ENCODE data around the gene ZC3H10.

Gene ZC3H10

GRCh38 chr12:56119361-56119796 is 1.3 kb downstream of the ZC3H10 start:
- H3K4me3 ChIP-seq (replicated peaks; ENCODE audit: low read depth, low read length) = peak overlapping the region; percentile 92
- peak; percentile 82 for TF ChIP-seq CTCF (IDR thresholded peaks at IDR 0.05; ENCODE audit: low read length, missing control alignments)
- peak; percentile 97 for DNase-seq (ENCODE audit: low read depth)

GRCh38 chr12:56120158-56120846 is 2.2 kb downstream of the ZC3H10 start:
- TF ChIP-seq CTCF (IDR thresholded peaks at IDR 0.05; ENCODE audit: low read length, missing control alignments) = no peak
- no peak overlapping the region for H3K4me3 ChIP-seq (replicated peaks; ENCODE audit: low read depth, low read length)
- DNase-seq (ENCODE audit: low read depth) = no peak

GRCh38 chr12:56121204-56121870 is 3.3 kb downstream of the ZC3H10 start:
- TF ChIP-seq CTCF (IDR thresholded peaks at IDR 0.05; ENCODE audit: low read length, missing control alignments) = no peak
- H3K4me3 ChIP-seq (replicated peaks; ENCODE audit: low read depth, low read length) = no peak overlapping the region
- DNase-seq (ENCODE audit: low read depth) = no peak

- no peak overlapping the region for H3K4me3 ChIP-seq (replicated peaks; ENCODE audit: low read depth, low read length)
- TF ChIP-seq CTCF (IDR thresholded peaks at IDR 0.05; ENCODE audit: low read length, missing control alignments) = no peak
- no peak for DNase-seq (ENCODE audit: low read depth)
Observed at GRCh38 chr12:56122637-56123036, 4.6 kb downstream of the ZC3H10 start.

GRCh38 chr12:56124133-56124532 is 6.1 kb downstream of the ZC3H10 start:
- no peak overlapping the region for H3K4me3 ChIP-seq (replicated peaks; ENCODE audit: low read depth, low read length)
- no peak for TF ChIP-seq CTCF (IDR thresholded peaks at IDR 0.05; ENCODE audit: low read length, missing control alignments)
- no peak for DNase-seq (ENCODE audit: low read depth)

GRCh38 chr12:56126732-56127239 is 8.7 kb downstream of the ZC3H10 start:
- TF ChIP-seq CTCF (IDR thresholded peaks at IDR 0.05; ENCODE audit: low read length, missing control alignments) = no peak
- no peak for DNase-seq (ENCODE audit: low read depth)
- no peak overlapping the region for H3K4me3 ChIP-seq (replicated peaks; ENCODE audit: low read depth, low read length)

Measured in fibroblast of pulmonary artery (primary cell).